Fibroblast of skin of left biceps (primary cell): Measurements from ENCODE around the gene PLEKHM3.

Experiments used
- DNase-seq, 2 experiments: peaks; one replicate each; pipeline ENCODE4 v3.0.0-alpha.2; 2013; ENCODE audit warnings: low read depth in 2 of 2

PLEKHM3 gene

DNA sequence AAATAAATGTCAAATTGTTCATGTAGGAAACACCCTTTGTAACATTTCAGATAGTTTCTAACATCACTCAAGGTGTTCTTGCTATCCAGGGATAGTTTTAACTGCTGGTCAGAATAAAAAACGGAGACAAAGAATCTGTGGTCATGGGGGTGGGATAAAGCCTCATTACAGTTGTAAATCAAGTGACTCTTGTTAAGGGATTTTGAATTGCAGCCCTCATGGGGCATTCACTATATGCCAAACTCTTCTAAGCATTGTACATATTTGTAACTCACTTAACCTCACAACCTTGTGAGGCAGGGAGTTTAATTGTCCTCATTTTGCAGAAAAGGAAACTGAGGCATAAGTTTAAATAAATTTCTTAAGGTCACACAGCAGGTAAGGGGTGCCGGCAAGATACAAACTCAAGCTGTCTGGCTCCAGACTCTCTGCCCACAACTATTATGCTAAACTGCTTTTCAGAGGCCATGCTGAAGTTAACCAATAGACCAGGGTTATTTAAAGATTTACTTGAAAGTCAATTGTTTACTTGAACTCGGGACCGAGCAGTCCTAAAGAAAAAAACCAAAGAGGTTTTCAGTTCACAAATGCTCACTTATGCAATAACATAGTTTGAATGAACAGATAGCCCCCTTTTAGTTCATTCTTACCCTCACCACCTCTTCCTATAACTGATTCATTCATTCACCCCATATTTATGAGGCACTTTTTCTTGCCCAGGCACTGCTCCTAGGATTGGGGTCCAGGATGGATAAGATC lies 134.1 kb downstream of the PLEKHM3 start:
- DNase-seq: no peak

DNA sequence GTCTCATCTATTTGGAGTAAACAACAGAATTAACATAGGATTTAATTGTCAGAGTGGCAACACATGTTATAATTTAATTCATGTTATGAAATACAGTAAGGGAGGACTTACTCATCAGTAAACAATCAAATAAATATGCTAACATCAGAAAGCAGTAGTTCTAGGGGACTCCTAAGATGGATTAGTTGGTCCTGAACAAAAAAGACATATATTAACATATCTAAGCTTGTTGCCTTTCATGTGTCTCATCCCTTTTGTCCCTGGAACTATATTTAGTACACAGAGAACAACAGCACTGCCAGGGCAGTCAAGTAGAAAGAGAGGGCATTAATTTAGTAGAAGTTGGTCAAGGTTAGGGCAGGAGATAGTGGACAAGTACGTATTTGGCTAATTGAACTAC lies 137.8 kb downstream of the PLEKHM3 start:
- DNase-seq: no peak

DNA sequence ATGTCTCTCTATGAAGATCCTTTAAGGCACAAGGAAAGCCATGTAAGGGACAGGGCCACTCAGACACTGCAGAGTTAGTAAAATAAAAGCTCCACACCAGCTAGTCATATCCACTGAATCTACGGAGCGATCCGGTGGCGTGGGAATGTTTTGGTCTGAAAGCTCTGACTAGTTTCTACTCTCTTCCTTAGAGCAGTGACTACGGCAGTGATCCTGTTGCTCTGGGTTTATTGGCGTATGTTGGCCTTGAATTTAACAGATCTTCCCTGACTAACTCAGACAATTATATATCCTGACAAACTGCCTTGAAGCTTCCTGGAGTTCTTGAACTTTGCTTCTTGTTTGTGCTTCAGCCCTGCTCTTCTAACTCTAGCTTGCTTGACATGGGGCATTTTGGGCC lies 140.3 kb downstream of the PLEKHM3 start:
- no peak for DNase-seq

DNA sequence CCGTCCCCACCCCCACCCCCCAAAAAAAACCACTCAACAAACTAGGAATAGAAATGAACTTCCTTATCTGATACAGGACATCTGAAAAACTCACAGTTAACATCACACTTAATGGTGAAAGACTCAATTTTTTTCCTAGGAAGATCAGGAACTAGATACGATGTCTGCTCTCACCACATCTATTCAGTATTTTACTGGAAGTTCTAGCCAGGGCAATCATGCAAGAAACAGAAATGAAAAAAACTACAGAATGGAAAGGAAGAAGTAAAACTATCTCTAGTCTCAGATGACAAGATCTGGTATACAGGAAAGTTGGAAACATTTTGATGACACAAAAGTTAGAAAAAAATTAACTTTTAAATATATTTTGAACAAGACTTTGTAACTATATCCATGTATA lies 141.2 kb downstream of the PLEKHM3 start:
- DNase-seq: no peak

DNA sequence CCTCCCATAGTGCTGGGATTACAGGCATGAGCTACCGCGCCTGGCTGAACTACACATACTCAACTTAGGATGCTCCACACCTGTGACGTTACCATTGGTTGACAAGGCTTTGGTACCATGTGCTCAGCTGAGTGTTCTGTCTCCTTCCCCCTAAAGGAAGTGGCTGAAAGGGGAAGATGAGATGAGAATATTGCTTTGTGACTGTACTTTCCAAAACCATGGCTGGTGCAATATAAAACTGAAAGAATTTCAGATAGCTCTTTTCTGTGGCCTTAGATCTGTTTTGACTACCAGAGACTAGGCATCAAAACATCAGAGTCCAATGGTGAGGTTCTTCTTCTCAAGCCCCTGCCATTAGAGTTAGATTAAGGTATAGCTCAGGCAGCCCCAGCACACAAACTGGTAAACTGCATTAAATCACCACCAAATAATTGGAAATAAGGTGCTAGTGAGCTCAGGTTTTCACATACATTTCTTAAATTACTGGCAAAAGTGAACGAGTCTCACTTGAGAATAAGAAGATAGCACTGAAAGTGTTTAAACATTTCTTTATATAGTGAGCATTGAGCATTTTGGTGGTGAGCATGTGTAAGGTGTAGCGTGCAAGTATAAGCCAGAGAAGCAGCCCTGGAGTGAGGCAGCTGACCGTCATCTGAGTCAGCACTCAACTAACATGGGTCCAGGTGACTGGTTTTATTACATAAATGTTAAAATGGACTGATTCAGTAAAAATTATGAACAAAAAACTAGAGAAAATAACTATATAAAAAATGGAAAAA lies 142.1 kb downstream of the PLEKHM3 start:
- DNase-seq: no peak

DNA sequence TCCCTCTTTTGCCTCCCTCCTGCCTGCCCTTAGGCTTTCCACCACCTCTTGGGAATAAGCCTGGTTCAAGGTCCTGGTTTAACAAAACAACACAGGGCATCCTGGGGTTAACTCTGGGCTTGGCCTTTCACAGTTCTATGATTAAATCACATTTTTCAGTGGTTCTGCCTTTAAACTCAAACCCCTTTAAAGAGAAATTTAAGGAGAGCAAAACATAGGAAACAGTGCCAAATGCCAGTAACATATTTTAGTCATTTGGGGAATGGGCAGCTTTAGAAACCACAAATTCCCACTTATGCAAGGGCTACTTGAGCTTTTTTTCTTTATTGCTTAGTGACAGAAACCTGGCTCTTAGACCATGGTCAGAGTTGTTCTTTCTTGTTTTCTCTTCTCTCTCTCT lies 143.4 kb downstream of the PLEKHM3 start:
- DNase-seq: no peak

DNA sequence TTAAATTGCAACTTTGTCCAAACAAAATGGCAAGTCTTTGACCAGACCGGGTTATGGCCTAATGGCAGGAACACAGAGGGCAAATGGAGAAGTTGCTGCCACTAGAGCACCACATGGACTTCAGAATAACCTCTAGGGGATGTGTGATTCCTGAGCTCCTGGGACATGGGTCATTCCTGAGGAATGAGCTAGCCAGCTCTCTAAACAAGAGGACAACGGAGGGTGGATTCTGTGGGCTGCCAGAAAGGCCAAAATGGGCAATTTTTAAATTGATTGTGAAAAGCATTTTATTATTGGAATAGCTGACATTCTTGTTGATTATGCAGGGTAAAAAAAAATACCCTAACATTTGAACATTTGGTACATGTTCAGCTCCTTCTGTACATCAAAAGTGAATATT lies 145.8 kb downstream of the PLEKHM3 start:
- DNase-seq: no peak

DNA sequence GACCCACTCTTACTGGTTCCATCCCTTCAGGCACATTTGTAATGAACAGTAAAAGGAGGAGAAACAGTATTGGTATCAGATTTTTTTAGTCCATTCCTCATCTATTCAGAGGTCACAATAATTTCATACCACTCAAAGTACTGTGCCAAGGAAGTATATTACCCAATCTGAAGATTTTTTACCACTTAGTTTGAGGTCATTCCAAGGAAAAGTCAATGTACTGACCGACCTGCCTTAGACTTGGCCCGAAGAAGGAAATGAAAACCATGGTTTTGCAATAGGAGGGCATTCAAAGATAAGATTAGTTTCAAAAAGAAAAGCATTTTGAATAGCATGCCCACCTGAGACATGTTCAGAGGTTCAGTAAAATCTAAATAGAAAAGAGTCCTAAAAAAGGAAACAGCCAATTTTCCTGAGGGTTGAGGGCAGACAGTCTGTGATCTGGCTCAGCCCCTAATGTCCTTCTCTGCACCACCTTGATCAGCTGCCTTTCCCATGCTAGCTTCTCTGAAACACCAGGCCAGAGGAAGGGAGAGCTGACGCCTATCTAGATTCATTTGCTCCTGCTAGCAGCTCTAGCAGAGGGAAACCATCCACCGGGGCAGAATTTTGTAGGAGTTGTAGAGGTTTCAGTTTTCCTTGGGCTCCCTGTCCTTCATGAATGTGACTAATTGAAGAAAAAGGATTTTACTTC lies 148.3 kb downstream of the PLEKHM3 start:
- DNase-seq: no peak

DNA sequence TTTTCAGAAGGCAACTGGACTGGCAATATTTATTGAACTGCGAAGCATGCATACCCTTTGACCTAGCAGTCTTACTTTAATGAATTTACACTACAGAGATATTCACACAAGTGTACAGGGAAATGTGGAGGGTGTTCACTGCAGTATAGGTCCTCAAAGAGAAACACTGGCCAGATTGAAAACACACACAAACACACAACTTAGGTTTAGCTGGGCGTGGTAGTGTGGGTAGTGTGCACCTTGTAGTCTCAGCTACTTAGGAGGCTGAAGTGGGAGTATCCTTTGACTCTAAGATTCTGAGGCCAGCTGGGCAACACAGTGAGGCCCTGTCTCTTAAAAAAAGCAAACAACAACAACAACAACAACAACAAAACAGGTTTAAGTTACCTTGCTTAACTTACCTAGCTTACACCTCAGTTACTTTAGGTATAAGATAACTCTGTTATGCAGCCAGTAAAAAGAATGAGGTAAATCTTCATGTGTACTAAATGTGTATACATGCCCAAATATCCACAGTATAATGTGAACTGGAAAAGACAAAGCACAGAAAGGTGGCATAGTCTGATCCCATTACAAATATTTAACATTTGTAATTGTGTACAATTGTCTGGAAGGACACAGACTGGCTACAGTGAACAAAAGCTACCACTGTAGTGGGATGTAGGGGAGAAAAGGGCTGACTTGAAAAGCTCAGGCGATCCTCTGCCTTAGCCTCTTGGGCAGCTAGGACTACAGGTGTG lies 149.7 kb downstream of the PLEKHM3 start:
- no peak for DNase-seq

DNA sequence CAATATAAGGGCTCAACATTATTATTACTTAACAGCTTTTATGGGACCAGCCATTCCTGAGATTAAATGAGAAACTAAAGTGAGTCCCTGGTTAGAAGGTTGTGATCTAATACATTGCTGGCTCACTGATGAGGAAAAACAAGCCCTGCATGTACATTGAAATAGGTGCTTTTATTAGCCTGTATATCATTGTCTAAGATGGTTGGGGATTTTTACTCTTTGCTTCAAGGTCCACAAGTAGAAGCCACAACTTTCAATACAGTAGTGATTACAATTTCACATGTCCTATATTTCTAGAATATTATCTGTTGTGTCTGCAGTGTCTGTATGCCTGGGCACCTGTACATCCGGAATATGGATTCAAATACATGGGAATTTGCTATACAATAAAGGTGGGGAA lies 151.5 kb downstream of the PLEKHM3 start:
- DNase-seq: no peak

DNA sequence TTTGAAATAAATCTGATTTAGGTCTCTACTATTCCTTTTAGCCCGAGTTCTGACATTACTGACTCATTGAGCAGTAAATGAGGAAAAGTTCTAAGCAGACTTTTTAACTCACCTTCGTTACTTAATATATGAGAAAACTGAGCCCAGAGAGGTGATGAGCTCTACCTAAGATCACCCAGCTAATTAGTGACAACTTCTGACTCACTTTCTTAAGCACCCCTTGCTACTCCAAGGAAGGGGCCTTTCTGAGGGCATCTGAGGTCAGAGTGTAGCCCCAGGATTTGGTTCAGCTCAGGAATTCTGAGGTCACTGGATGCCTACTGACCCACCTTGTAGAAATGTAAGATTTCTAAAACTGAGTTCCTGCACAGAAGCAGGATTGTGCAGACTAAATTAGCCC lies 153.4 kb downstream of the PLEKHM3 start:
- DNase-seq: no peak

DNA sequence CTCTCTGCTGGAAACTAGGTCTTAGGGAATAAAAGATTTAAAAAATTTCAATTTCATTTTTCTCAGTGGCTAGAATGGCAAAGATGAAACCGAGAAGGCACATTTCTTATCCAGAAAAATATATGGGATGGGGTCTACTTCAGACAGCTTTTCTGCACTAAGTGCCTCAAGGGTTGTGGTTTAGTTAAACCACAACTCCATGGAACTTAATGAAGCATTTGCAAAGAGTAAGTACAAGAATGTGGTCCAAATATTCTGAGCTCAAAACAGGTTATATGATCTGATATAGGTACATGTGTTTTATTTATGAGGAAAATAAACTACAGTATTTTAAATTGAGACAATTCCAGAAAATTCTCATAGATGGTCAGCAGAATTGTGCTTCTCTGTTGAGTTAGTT lies 153.8 kb downstream of the PLEKHM3 start:
- DNase-seq: no peak

DNA sequence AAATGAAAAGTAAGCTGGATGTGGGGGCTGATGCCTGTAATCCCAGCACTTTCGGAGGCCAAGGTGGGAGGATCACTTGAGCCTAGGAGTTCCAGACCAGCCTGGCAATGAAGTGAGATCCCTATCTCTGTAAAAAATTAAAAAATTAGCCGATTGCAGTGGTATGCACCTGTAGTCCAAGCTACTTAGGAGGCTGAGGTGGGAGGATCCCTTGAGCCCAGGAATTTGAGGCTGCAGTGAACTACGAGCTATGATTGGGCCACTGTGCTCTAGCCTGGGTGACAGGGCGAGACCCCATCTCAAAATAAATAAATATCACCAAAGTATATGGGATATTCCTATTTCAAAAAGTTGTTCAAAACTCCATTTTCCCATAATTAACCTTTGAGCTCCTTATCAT lies 154.5 kb downstream of the PLEKHM3 start:
- no peak for DNase-seq

DNA sequence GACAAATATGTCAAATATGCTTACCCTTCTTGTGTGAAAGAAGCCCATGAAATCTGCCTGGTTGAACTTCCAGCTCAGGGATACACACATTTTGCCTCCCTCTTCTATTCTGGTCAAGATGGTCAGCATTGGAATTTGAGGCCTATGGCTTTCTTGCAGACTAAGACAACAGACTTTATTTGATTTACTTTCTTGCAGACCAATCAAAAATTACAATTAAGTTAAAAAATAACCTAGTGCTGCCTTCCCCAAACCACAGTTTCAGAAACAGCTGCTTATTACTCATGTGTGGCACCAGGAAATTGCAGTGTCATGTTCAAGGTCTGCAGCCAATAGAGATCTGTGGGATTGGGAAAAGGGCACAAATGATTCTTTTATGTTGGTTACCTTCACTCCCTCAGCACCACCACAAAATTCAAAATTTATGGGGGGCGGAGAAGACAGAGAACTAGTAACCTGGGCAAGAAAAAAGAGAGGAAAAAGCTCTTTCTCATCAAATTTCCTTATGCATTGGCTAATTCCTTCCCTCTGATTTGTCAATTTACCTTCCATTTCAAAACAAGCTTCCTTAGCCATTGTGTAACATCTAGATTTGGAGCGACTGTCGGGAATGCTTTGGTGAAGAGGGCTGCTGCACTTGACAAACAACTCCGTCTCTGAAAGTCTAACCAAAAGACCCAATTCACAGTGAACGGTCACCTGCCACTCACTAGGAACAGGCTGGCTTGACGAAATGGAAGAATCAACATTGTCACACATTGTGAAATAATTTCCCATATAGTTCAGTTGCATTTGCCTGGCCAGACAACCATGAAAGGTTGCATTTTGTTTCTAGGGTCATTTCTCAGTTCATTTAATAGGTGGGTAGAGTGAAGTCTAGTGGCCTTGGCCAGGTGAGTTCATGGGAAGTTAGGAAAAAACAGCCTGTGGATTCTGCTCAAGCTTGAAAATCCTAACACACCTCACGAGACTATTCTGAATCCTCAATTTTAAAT lies 155.2 kb downstream of the PLEKHM3 start:
- no peak for DNase-seq

DNA sequence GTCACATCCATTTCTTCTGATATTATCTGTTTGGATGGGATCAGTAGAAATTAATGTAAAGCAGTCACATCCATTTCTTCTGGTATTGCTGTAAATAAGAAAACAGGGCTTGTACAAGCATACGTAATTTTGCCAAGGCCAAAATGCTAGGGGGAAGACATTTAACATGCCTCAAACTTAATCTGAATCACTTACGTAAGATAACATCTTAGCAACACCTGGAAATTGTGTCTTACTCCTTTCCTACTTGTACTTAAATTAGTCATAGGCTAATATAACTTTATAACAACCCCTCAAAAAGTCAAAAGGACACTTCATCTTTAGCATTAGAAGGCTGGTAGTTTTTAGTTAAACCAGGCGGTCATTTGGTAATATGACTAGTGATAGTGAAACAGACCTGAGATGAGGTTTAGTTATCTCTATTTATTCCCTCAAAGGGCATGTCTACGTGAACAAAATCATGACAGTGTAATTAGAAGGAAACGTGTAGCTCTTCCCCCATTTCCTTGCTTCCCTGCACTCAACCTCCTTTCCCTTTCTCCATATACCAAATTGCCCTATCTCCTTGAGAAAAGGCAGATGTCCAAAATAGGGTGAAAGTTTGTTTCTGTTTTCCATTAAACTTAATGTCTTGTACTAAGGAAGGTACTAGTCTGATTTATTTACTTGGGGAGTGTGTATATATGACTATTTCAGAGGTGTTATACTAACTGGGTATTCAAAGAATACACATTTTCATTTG lies 156.3 kb downstream of the PLEKHM3 start:
- no peak for DNase-seq

DNA sequence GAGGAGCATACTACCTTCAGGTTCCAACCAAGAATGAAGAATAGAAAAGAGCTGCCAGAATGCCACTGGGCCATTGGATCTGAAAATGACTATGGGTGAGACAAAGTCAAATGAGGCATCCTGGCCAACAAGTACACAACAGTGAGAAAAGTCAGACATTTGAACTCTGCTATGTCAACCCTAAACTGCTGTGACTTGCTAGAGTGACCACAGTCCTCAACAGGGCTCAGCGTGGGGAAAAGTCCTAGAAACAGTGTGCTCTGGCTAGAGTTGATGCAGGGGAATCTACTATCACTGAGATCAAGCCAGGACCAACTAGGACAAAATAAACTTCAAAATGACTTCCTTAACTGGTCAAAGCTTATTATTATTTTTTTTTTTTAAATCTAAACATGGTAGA lies 157.4 kb downstream of the PLEKHM3 start:
- no peak for DNase-seq

DNA sequence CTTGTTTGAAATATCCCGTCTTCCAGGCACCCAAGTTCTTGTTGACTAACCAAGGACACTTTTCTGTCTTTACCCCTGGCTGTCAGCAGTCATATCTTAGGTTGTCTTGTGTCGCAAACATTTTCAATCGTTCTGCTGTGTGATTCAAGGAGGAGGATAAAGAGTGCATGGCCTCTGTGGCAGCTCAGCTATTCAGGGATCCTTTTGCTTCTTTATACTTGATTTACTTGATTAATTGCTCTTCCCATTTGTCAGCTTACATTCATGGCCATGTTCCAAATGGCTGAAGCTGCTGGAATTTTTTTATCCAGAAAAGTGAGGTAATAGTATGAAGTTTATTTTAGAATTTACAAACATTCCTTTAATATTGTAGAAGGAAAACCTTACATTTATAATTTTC lies 158.3 kb downstream of the PLEKHM3 start:
- DNase-seq: no peak

DNA sequence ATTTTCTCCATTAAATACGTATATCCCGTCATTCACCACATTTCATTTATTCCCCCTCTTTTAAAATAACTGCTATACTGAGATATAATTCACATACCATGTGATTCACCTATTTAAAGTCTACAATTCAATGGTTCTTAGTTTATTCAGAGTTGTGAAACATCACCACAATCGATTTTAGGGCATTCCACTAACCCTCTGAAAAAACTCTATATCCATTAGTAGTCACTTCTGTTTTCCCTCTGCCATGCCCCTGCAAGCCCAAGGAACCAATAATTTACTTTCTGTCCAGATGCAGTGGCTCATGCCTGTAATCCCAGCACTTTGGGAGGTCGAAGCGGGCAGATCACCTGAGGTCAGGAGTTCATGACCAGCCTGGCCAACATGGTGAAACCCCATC lies 160.1 kb downstream of the PLEKHM3 start:
- DNase-seq: no peak

DNA sequence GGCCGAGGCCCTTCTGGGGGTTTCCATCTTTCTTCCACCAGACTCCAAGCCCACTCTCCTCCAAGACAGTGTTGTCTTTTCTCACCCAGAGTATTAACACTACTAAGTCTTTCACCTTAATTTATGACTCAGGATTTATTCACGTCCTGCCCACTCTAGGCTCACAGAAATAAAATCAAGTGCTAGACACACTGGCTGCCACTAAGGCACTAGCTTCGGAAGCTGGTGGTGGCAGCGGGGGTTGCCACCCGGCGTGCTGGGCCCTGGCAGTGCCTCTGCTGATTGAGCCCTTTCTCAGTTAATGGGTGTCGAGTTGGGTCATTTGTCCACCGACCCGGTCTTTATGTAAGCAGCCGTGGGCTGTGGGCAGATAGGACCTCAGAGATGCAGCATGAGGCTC lies 162.0 kb downstream of the PLEKHM3 start:
- DNase-seq: no peak

DNA sequence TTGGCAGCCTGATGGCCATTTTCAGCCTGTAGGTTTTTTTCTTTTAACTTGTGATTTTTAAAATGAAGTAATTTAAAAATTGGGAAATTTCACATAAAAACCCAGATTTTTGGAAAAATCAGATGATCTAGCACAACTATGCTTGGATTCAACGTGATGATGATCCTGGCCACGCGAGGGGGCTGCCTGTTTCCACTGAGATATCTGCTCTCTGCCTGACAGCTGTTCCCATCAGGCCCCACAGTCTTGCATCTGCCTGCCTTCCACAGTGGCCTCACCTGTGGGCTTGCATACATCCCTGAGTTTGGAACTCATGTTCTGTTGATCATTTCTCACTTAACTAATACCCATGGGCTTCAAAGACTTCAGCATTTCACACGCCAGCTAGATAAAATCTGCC lies 163.5 kb downstream of the PLEKHM3 start:
- DNase-seq: no peak
